Measurements from ENCODE around the gene SMIM15.
"Not testable (repeated sequence)": the region's sequence is repeated elsewhere in the genome, so short reads cannot be mapped to it uniquely, and the experiment has no call there.

Gene SMIM15, protein sequence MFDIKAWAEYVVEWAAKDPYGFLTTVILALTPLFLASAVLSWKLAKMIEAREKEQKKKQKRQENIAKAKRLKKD

DNA sequence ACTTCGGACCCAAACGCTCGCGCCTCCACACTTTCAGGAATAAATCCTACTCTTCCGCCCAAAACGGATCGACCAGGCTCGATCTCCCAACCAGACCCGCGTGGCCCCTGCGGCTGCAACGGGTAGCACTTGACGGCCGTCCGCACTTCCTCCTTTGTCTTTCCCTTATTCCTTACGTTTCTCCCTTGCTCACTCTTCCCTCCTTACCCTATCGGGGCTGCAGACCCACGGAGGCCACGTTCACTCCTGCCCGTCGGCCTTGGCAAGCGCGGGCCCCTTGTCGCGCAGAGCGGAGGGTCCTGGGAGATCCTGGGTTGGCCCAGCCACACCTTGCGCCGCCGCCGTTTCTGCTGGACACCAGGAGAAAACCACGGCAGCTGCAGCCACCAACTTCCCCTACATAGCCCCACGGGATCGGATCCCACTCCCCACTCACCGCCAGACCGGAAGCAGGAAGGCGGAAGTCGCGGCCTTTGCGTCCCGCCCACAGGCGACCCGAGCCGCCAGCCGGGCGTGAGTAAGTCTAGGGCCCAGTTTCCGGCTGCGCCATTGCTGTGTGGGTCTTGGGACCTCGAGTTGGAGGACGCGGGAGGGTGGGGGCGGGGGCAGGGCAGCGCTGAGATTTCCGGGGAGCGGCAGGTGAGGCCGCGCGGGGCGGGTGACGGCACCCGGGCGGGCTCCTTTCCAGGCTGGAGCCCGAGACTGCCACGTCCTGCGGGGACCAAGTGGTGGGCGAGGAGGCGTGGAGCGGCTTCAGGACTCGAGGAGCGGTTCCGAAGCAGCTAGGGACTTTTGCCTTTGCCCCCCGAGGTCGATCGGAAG is at the start of gene SMIM15:
Gene SMIM15, minus strand, starts transcription at position 459 of the 822 bp plus-strand sequence. CDS start 2,297 bp downstream, outside the sequence.
- DNase-seq (ENCODE audit: low spot score) = peak; percentile 92

DNA sequence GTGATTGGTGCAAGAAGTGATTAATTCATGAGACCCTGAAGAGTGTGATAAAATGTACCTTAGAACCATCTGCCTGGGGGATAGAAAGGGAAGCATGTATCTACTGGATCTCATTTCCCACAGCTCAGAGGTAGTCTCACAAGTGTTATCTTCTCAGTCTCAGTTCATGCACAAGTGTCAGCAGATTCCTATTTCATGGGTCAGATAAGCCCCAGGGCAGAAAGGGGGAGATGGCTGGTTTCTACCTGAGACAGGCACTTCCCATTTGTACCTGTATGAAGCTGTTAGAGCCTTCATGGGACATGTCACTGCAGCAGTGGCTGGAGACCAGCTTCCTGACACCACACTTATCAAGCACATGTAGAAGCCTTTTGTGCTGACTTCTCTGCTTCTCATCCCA is 45.6 kb upstream of the SMIM15 start:
- DNase-seq (ENCODE audit: low spot score) = no peak

GRCh38 chr5:61205013-61205412 is 42.7 kb upstream of the SMIM15 start:
- no peak for DNase-seq (ENCODE audit: low spot score)

DNA sequence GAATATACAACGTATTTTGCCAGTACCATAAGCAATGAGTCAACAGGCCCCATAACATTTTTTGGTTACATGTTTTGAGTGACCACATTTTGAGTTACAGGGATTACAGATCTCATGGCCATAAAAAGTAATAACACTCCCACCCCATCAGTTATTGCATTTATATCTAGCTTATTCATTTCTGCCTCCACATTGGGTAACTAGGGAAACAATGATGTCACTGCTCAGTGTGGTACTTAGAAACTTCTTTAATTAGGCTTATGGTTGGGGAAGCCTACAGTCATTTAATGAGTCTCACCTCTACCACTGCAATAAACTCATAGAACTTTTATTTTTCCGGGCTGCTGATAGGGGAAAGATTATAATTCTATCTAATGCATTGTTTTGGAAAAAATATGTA is 39.9 kb upstream of the SMIM15 start:
- no peak for DNase-seq (ENCODE audit: low spot score)

GRCh38 chr5:61200582-61201155 is 38.4 kb upstream of the SMIM15 start:
- DNase-seq (ENCODE audit: low spot score) = no peak

DNA sequence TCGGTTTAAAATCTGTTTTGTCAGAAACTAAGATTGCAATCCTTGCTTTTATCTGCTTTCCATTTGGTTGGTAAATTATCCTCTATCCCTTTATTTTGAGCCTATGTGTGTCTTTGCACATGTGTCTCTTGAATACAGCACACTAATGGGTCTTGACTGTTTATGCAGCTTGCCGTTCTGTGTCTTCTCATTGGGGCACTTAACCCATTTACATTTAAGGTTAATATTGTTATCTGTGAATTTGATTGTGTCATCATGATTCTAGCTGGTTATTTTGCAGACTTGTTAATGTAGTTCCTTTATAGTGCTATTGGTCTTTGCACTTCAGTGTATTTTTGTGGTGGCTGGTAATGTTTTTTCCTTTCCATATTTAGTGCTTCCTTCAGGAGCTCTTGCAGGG is 36.3 kb upstream of the SMIM15 start:
- no peak for DNase-seq (ENCODE audit: low spot score)

- not testable (repeated sequence) for DNase-seq (ENCODE audit: low spot score)
Measured at GRCh38 chr5:61187826-61188225, 25.6 kb upstream of the SMIM15 start.

GRCh38 chr5:61187352-61187751 is 25.1 kb upstream of the SMIM15 start:
- not testable (repeated sequence) for DNase-seq (ENCODE audit: low spot score)

GRCh38 chr5:61186634-61187033 is 24.4 kb upstream of the SMIM15 start:
- no peak for DNase-seq (ENCODE audit: low spot score)

- no peak for DNase-seq (ENCODE audit: low spot score)
Measured at GRCh38 chr5:61184708-61185107, 22.4 kb upstream of the SMIM15 start.

- no peak for DNase-seq (ENCODE audit: low spot score)
Measured at GRCh38 chr5:61183538-61183937, 21.3 kb upstream of the SMIM15 start.

- DNase-seq (ENCODE audit: low spot score) = no peak
Measured at GRCh38 chr5:61182449-61182848, 20.2 kb upstream of the SMIM15 start.

DNA sequence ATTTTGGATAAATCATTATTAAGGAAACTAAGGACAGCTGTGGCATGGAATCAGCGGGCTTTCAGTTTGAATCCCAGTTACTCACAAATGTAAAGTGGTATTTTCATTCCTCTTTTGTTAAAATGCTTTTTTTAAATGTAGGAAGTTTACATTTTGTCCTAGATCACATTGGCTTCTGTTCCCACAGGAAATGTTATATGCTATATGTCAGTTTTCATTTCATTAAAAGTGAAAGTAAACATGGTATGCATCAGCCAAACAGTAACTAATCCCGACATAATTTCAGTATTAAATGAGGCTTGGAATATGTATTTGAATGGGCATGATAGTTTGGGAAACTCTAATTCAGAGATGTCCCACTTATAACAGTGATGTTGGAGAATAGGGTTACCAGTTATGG is 18.6 kb upstream of the SMIM15 start:
- no peak for DNase-seq (ENCODE audit: low spot score)

- DNase-seq (ENCODE audit: low spot score) = no peak
Measured at GRCh38 chr5:61178702-61179101, 16.4 kb upstream of the SMIM15 start.

DNA sequence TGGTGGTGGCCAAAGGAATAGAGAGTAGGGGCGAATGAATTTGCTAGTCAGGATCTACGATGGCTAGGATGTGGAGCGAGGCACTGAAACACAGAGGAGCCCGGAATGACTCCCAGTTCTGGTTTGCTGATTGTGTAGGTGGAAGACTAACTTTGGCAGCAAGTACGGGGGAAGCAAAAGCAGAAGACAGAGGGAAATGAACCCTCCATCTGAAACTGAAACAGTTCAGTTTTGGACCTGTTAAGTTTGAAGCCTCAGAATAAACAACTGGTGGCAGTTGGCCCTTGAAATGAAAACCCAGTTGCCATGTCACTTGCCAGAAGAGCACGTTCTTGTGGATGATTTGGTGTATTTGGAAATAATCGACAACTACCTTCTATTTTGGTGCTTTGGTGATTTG is 15.4 kb upstream of the SMIM15 start:
- DNase-seq (ENCODE audit: low spot score) = no peak

DNA sequence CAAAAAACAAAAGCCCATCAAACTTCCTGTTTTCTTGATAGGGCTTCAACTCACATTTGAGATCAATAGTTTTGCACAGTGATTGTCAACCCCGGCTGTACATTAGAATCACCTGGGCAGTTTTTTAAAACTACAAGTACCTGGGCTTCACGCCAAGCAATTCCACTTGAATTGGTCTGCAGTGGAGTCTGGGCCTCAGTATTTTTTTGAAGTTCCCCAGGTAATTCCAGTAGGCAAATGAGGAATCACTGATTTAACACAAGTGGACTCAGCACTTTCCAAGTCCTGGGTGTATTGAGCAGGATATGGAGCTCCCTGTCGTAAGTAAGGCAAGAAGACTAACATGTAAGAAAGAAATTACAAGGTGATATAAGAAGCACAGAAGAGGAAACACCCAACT is 14.8 kb upstream of the SMIM15 start:
- no peak for DNase-seq (ENCODE audit: low spot score)

DNA sequence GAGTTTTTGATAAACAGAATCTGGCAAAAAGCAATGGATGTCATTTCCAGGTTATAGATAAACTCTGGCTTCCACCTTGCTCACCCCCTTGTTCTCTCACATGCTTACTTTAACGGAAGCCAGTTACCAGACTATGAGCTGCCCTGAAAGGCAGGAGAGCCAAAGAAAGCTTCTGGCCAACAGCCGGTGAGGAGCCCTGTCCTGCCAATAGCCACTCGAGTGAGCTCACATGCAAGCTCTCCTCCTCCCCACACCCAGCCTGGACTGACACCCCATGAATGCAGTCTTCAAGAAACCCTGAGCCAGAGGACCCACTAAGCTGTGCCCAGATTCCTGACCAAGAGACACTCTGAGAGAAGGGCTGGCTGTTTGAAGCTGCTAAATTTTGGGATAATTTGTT is 14.4 kb upstream of the SMIM15 start:
- DNase-seq (ENCODE audit: low spot score) = no peak

DNA sequence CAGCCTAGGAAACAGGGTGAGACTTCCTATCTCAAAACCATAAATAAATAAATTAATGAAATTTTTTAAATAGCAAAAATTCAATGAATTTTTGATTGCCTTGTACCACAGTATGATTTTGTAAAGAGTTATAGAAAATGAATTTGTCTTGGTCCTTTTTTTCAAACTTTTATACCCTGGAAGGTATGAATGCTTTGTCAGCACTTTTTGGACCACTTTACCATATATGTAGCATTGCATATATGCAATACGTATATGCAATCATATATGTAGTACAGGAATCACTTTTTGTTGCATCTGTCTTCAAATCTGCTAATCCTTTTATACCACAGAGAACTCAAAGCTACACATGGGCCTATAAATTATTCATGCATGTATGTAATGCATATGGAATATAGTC is 9.2 kb upstream of the SMIM15 start:
- DNase-seq (ENCODE audit: low spot score) = no peak

GRCh38 chr5:61168951-61169350 is 6.7 kb upstream of the SMIM15 start:
- no peak for DNase-seq (ENCODE audit: low spot score)

- DNase-seq (ENCODE audit: low spot score) = peak; percentile 47
Measured at GRCh38 chr5:61167382-61167781, 5.1 kb upstream of the SMIM15 start.

DNA sequence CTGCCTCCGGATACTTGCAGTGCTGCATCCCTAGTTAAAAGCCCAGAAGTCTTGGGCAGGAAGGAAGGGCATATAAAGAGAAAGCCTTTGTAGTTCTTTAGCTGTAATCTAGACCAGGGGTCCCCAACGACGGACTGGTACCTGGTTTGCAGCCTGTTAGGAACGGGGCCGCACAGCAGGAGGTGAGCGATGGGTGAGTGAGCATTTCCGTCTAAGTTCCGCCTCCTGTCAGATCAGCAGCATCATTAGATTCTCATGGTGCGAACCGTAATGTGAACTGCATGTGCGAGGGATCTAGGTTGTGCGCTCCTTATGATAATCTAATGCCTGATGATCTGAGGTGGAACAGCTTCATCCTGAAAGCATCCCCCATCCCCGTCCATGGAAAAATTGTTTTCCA is 1.6 kb upstream of the SMIM15 start:
- DNase-seq (ENCODE audit: low spot score) = no peak

GRCh38 chr5:61162832-61163567 is 732 bp upstream of the SMIM15 start:
- no peak for DNase-seq (ENCODE audit: low spot score)

- DNase-seq (ENCODE audit: low spot score) = no peak
Measured at GRCh38 chr5:61160497-61160896, 1.8 kb downstream of the SMIM15 start.

Measured in D341Med (cell line).